GM23338 (cell line): ENCODE measurements around the gene HRH4. TPM values are rescaled to one million over a fixed set of nuclear protein-coding genes. Genes with fewer than 3 reads are reported as not detected.

ENCODE experiments used
- ATAC-seq: fragments of 200-7000 bp; cut with Tn5 transposase; 3 replicates; pipeline ENCODE4 v1.9.1; 2020
- DNase-seq: peaks from one replicate; pipeline ENCODE4 v3.0.0-alpha.2; 2015; ENCODE audit warnings: low spot score
- H2AFZ ChIP-seq: fragments of 200-600 bp; sonication (generic); 2 replicates; pipeline ENCODE4 v1.8.0; 2016; ENCODE audit warnings: antibody characterized with exemption, mild to moderate bottlenecking, moderate library complexity
- H3F3A ChIP-seq: fragments of 200-600 bp; sonication (generic); replicated peaks from 2 replicates; pipeline ENCODE4 v1.8.0; 2017; ENCODE audit warnings: antibody characterized with exemption, mixed run types, low read depth
- H3K27ac ChIP-seq: fragments of 200-600 bp; sonication (generic); 2 replicates; pipeline ENCODE4 v1.6.1; 2016; ENCODE audit warnings: low read depth
- H3K27me3 ChIP-seq: fragments of 200-600 bp; sonication (generic); 2 replicates; pipeline ENCODE4 v1.8.0; 2016; ENCODE audit warnings: mild to moderate bottlenecking, mixed run types, moderate library complexity; ENCODE audit not compliant: insufficient read depth
- H3K36me3 ChIP-seq: fragments of 200-600 bp; sonication (generic); 2 replicates; pipeline ENCODE4 v1.8.0; 2016; ENCODE audit warnings: mild to moderate bottlenecking; ENCODE audit not compliant: insufficient read depth
- H3K4me1 ChIP-seq: fragments of 200-600 bp; sonication (generic); 2 replicates; pipeline ENCODE4 v1.8.0; 2016; ENCODE audit warnings: mild to moderate bottlenecking, moderate library complexity; ENCODE audit not compliant: insufficient read depth
- H3K4me2 ChIP-seq: fragments of 200-600 bp; sonication (generic); 2 replicates; pipeline ENCODE4 v1.7.1; 2017; ENCODE audit warnings: mixed run types
- H3K4me3 ChIP-seq: fragments of 200-600 bp; sonication (generic); 2 replicates; pipeline ENCODE4 v1.6.1; 2016; ENCODE audit warnings: mixed run types
- H3K79me2 ChIP-seq: fragments of 200-600 bp; sonication (generic); replicated peaks from 2 replicates; pipeline ENCODE4 v1.8.0; 2017; ENCODE audit warnings: mild to moderate bottlenecking; ENCODE audit not compliant: insufficient read depth
- H3K9me2 ChIP-seq: fragments of 200-600 bp; sonication (generic); 2 replicates; pipeline ENCODE4 v1.8.0; 2017; ENCODE audit not compliant: insufficient read depth
- H4K20me1 ChIP-seq: fragments of 200-600 bp; sonication (generic); replicated peaks from 2 replicates; pipeline ENCODE4 v1.8.0; 2017; ENCODE audit warnings: mild to moderate bottlenecking; ENCODE audit not compliant: insufficient read depth
- H3K27ac Mint-ChIP-seq: 2 replicates; pipeline ENCODE4 v1.8.0; 2020; ENCODE audit warnings: inconsistent platforms, mild to moderate bottlenecking, moderate library complexity, mixed read lengths
- H3K27me3 Mint-ChIP-seq: 3 replicates; pipeline ENCODE4 v1.8.0; 2022; ENCODE audit warnings: low read depth, mild to moderate bottlenecking, moderate library complexity, mixed read lengths, inconsistent platforms; ENCODE audit not compliant: insufficient read depth, poor library complexity
- H3K36me3 Mint-ChIP-seq: 3 replicates; pipeline ENCODE4 v1.8.0; 2021; ENCODE audit warnings: low read depth, mild to moderate bottlenecking, inconsistent platforms, moderate library complexity, mixed read lengths
- H3K4me1 Mint-ChIP-seq: 3 replicates; pipeline ENCODE4 v1.8.0; 2020; ENCODE audit warnings: mild to moderate bottlenecking, inconsistent platforms, mixed read lengths
- H3K4me3 Mint-ChIP-seq: 3 replicates; pipeline ENCODE4 v1.8.0; 2021; ENCODE audit warnings: moderate library complexity, mild to moderate bottlenecking, inconsistent platforms, mixed read lengths
- H3K9me3 Mint-ChIP-seq: 3 replicates; pipeline ENCODE4 v1.8.0; 2020; ENCODE audit warnings: moderate library complexity, mild to moderate bottlenecking, inconsistent platforms, mixed read lengths
- CREB1 ChIP-seq: fragments of 250-450 bp; sonication (Bioruptor Pico); IDR thresholded peaks from 2 replicates; pipeline ENCODE4 v1.5.0; 2020; ENCODE audit warnings: low read depth, mild to moderate bottlenecking, moderate library complexity
- EZH2 ChIP-seq: fragments of 200-600 bp; sonication (generic); IDR thresholded peaks from one replicate; pipeline ENCODE4 v1.8.0; 2017; ENCODE audit warnings: antibody characterized with exemption, mild to moderate bottlenecking, low read depth; ENCODE audit not compliant: unreplicated experiment
- EZH2phosphoT487 ChIP-seq: fragments of 200-600 bp; sonication (generic); IDR thresholded peaks from one replicate; pipeline ENCODE4 v1.8.1; 2018; ENCODE audit warnings: antibody characterized with exemption; ENCODE audit not compliant: unreplicated experiment
- JUNB ChIP-seq: IDR thresholded peaks from one replicate; pipeline ENCODE4 v1.6.1; 2016; ENCODE audit warnings: antibody characterized with exemption; ENCODE audit not compliant: unreplicated experiment
- NANOG ChIP-seq: IDR thresholded peaks from 2 replicates; pipeline ENCODE4 v1.6.1; 2016; ENCODE audit warnings: antibody characterized with exemption, borderline replicate concordance
- POLR2AphosphoS5 ChIP-seq: IDR thresholded peaks from 2 replicates; pipeline ENCODE4 v1.6.1; 2016; ENCODE audit warnings: antibody characterized with exemption, low read depth
- REST ChIP-seq: IDR thresholded peaks from one replicate; pipeline ENCODE4 v1.6.1; 2018; ENCODE audit warnings: antibody characterized with exemption; ENCODE audit not compliant: unreplicated experiment
- STAT1 ChIP-seq: IDR thresholded peaks from one replicate; pipeline ENCODE4 v1.6.1; 2016; ENCODE audit warnings: antibody characterized with exemption; ENCODE audit not compliant: unreplicated experiment
- ZNF114 ChIP-seq: fragments of 250-450 bp; sonication (Bioruptor Pico); IDR thresholded peaks from 2 replicates; pipeline ENCODE4 v1.5.0; 2020; ENCODE audit warnings: mild to moderate bottlenecking, moderate library complexity
- ZNF331 ChIP-seq: fragments of 250-450 bp; sonication (Bioruptor Pico); IDR thresholded peaks from 2 replicates; pipeline ENCODE4 v1.5.0; 2020; ENCODE audit warnings: low read depth, mild to moderate bottlenecking, moderate library complexity
- ZNF462 ChIP-seq: fragments of 250-450 bp; sonication (Bioruptor Pico); IDR thresholded peaks from 2 replicates; pipeline ENCODE4 v1.5.0; 2020; ENCODE audit warnings: mild to moderate bottlenecking, moderate library complexity
- polyA plus RNA-seq: library from polyadenylated mRNA; unstranded; fragments of >200 nt; fragmentation: Nextera tagmentation; extraction: Ambion mirVana; gene quantifications from 2 replicates; pipeline ENCODE4 v1.2.1, GENCODE V29; 2016
- total RNA-seq: library from RNA; depleted of rRNA; stranded (reverse); fragments of >200 nt; shearing (Covaris generic); gene quantifications from 2 replicates; pipeline ENCODE4 v1.2.3, GENCODE V29; 2014
- TF ChIP-seq, protein P1 (sequence below): IDR thresholded peaks from 2 replicates; pipeline ENCODE4 v1.6.1; 2016; ENCODE audit warnings: antibody characterized with exemption

HRH4 gene
- total and polyA plus RNA-seq, 2 experiments from 2014 or later = 0.17 TPM; not detected in 1

DNA sequence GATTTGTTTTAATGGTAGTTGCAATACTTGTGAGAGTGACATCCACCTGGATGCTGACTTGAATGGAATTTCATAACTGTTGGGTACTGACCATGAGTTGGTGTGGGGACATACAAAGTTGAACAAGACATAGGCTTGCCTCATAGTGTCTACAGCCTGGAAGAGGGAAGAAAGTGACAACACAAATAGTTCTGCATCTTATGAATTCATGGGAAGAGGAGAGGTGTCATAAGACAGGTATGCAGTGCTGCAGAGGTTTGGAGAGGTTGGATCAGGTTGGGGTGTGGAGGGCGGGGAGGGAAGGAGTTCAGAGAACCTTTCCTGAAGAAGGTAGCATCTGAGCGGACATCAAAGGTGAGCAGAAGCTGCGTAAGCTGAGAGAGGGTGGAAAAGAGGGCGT lies 44.0 kb downstream of the HRH4 start (continued):
- TF ChIP-seq CREB1 (CRISPR knock-in tag) (no peak), POLR2AphosphoS5 (no peak), EZH2phosphoT487 (no peak), NANOG (no peak)
- TF ChIP-seq, protein P1, sequence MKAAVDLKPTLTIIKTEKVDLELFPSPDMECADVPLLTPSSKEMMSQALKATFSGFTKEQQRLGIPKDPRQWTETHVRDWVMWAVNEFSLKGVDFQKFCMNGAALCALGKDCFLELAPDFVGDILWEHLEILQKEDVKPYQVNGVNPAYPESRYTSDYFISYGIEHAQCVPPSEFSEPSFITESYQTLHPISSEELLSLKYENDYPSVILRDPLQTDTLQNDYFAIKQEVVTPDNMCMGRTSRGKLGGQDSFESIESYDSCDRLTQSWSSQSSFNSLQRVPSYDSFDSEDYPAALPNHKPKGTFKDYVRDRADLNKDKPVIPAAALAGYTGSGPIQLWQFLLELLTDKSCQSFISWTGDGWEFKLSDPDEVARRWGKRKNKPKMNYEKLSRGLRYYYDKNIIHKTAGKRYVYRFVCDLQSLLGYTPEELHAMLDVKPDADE = no peak

GRCh38 chr18:24506175-24506574 lies 45.7 kb downstream of the HRH4 start:
- no peaks in the 10 kb centered on the region for H3K36me3 Mint-ChIP-seq
- Histone ChIP-seq H3K27me3 (no peaks in the 10 kb centered on the region), H3K4me2 (no peak overlapping the region), H4K20me1 (no peaks in the 10 kb centered on the region), H3F3A (no peaks in the 10 kb centered on the region), H3K79me2 (no peaks in the 10 kb centered on the region), H3K4me1 (no peaks in the 10 kb centered on the region), H3K36me3 (no peaks in the 10 kb centered on the region), H2AFZ (no peak overlapping the region), H3K4me3 (no peak overlapping the region), H3K9me2 (no peaks in the 10 kb centered on the region; the same call in 1 of the 2 replicates), H3K27ac (no peak overlapping the region)
- H3K4me1 Mint-ChIP-seq = peaks cover 3% of the 10 kb centered on the region; the same call in 1 of the 3 replicates
- ATAC-seq (no peak), DNase-seq (no peak)
- no peak overlapping the region for H3K4me3 Mint-ChIP-seq
- no peak overlapping the region for H3K27ac Mint-ChIP-seq
- no peaks in the 10 kb centered on the region for H3K27me3 Mint-ChIP-seq
- H3K9me3 Mint-ChIP-seq = no peaks in the 10 kb centered on the region; the same call in 2 of the 3 replicates
- TF ChIP-seq POLR2AphosphoS5 = no peak
- TF ChIP-seq REST = no peak
- TF ChIP-seq EZH2 = no peak
- TF ChIP-seq, protein P1 = no peak
- TF ChIP-seq ZNF462 = no peak
- TF ChIP-seq ZNF114 (CRISPR knock-in tag) = no peak
- TF ChIP-seq ZNF331 = no peak
- TF ChIP-seq JUNB = no peak
- TF ChIP-seq EZH2phosphoT487 = no peak
- no peak for TF ChIP-seq STAT1
- TF ChIP-seq NANOG = no peak
